Neural cell (in vitro differentiated cells): ENCODE results near the gene PTPDC1. TPM values are rescaled to one million over a fixed set of nuclear protein-coding genes. Genes with fewer than 3 reads are reported as not detected.

ENCODE experiments used
- H2AFZ ChIP-seq: fragments of 200-600, 300-800 bp; sonication (generic), shearing (Covaris generic); 2 replicates; pipeline ENCODE4 v1.6.0; 2014; ENCODE audit warnings: low read depth, mild to moderate bottlenecking, antibody characterized with exemption, low read length, moderate library complexity
- H3F3A ChIP-seq: fragments of 200-600 bp; shearing (Covaris generic); 2 replicates; pipeline ENCODE4 v1.6.1; 2016; ENCODE audit warnings: mild to moderate bottlenecking, moderate library complexity, mixed read lengths, antibody characterized with exemption, low read length; ENCODE audit not compliant: insufficient read depth, poor library complexity, severe bottlenecking
- H3K27ac ChIP-seq: fragments of 200-600, 300-800 bp; sonication (generic), shearing (Covaris generic); 2 replicates; pipeline ENCODE4 v1.5.1; 2014; ENCODE audit warnings: mild to moderate bottlenecking, low read length, moderate library complexity
- H3K27me3 ChIP-seq: fragments of 300-800, 200-600 bp; sonication (generic), shearing (Covaris generic); 2 replicates; pipeline ENCODE4 v1.6.0; 2014; ENCODE audit warnings: mild to moderate bottlenecking, low read depth, low read length, moderate library complexity; ENCODE audit not compliant: insufficient read depth
- H3K36me3 ChIP-seq: fragments of 300-800, 200-600 bp; sonication (generic), shearing (Covaris generic); 2 replicates; pipeline ENCODE4 v1.5.1; 2014; ENCODE audit warnings: mild to moderate bottlenecking, antibody characterized with exemption, low read length, moderate library complexity; ENCODE audit not compliant: insufficient read depth
- H3K4me2 ChIP-seq: fragments of 300-800, 200-600 bp; sonication (generic), shearing (Covaris generic); 2 replicates; pipeline ENCODE4 v1.6.0; 2014; ENCODE audit warnings: mild to moderate bottlenecking, low read length
- H3K4me3 ChIP-seq: fragments of 300-800, 200-600 bp; sonication (generic), shearing (Covaris generic); 2 replicates; pipeline ENCODE4 v1.5.1; 2014; ENCODE audit warnings: mild to moderate bottlenecking, low read length, moderate library complexity
- H3K79me2 ChIP-seq: fragments of 200-600 bp; shearing (Covaris generic); replicated peaks from 2 replicates; pipeline ENCODE4 v1.6.0; 2014; ENCODE audit warnings: mild to moderate bottlenecking, low read length, moderate library complexity; ENCODE audit not compliant: insufficient read depth
- H3K9ac ChIP-seq: fragments of 300-800, 200-600 bp; sonication (generic), shearing (Covaris generic); 2 replicates; pipeline ENCODE4 v1.6.1; 2016; ENCODE audit warnings: mild to moderate bottlenecking, low read length, mixed read lengths
- H3K9me2 ChIP-seq: fragments of 200-600 bp; shearing (Covaris generic); 2 replicates; pipeline ENCODE4 v1.6.1; 2016; ENCODE audit warnings: mild to moderate bottlenecking, low read length, mixed read lengths; ENCODE audit not compliant: insufficient read depth
- H3K9me3 ChIP-seq: fragments of 200-600, 300-800 bp; sonication (generic), shearing (Covaris generic); 2 replicates; pipeline ENCODE4 v1.6.1; 2016; ENCODE audit warnings: mild to moderate bottlenecking, mixed run types, low read length, moderate library complexity, mixed read lengths
- H4K20me1 ChIP-seq: fragments of 200-600 bp; shearing (Covaris generic); 2 replicates; pipeline ENCODE4 v1.6.1; 2016; ENCODE audit warnings: mild to moderate bottlenecking, mixed run types; ENCODE audit not compliant: insufficient read depth
- EP300 ChIP-seq: fragments of 450-650 bp; conservative IDR thresholded peaks from 2 replicates; pipeline ENCODE4 v1.6.1; 2014; ENCODE audit warnings: antibody characterized with exemption, mild to moderate bottlenecking, moderate library complexity; ENCODE audit not compliant: poor library complexity, severe bottlenecking
- EZH2 ChIP-seq: fragments of 200-600, 300-800 bp; shearing (Covaris generic), sonication (generic); IDR thresholded peaks from 2 replicates; pipeline ENCODE4 v1.6.1; 2014; ENCODE audit warnings: antibody characterized with exemption, low read length, borderline replicate concordance, mild to moderate bottlenecking; ENCODE audit not compliant: insufficient read depth, poor library complexity, severe bottlenecking
- MXI1 ChIP-seq: fragments of 450-650 bp; conservative IDR thresholded peaks from 2 replicates; pipeline ENCODE4 v1.6.1; 2014; ENCODE audit warnings: antibody characterized with exemption, mild to moderate bottlenecking; ENCODE audit not compliant: poor library complexity, severe bottlenecking
- POLR2AphosphoS5 ChIP-seq: IDR thresholded peaks from 2 replicates; pipeline ENCODE4 v1.6.1; 2012
- RAD21 ChIP-seq: fragments of 450-650 bp; conservative IDR thresholded peaks from 2 replicates; pipeline ENCODE4 v1.6.1; 2014; ENCODE audit warnings: antibody characterized with exemption, mild to moderate bottlenecking, moderate library complexity
- SMC3 ChIP-seq: fragments of 450-650 bp; conservative IDR thresholded peaks from 2 replicates; pipeline ENCODE4 v1.6.1; 2014; ENCODE audit warnings: antibody characterized with exemption, mild to moderate bottlenecking, moderate library complexity; ENCODE audit not compliant: poor library complexity
- TAF1 ChIP-seq: IDR thresholded peaks from 2 replicates; pipeline ENCODE4 v1.6.1; 2012; ENCODE audit warnings: low read depth
- polyA plus RNA-seq: library from polyadenylated mRNA; depleted of rRNA; stranded (reverse); fragments of >200 nt; gene quantifications from 2 replicates; pipeline ENCODE4 v1.2.3, GENCODE V29; 2014
- TF ChIP-seq, protein P1 (sequence below): IDR thresholded peaks from 2 replicates; pipeline ENCODE4 v1.6.1; 2012; ENCODE audit warnings: borderline replicate concordance
- TF ChIP-seq, protein P2 (sequence below): fragments of 450-650 bp; IDR thresholded peaks from 2 replicates; pipeline ENCODE4 v1.5.1; 2014; ENCODE audit warnings: antibody characterized with exemption, mild to moderate bottlenecking, moderate library complexity; ENCODE audit not compliant: poor library complexity, severe bottlenecking

Gene PTPDC1
- polyA plus RNA-seq, 1 donor from 2014 or later: 23.7 TPM

DNA sequence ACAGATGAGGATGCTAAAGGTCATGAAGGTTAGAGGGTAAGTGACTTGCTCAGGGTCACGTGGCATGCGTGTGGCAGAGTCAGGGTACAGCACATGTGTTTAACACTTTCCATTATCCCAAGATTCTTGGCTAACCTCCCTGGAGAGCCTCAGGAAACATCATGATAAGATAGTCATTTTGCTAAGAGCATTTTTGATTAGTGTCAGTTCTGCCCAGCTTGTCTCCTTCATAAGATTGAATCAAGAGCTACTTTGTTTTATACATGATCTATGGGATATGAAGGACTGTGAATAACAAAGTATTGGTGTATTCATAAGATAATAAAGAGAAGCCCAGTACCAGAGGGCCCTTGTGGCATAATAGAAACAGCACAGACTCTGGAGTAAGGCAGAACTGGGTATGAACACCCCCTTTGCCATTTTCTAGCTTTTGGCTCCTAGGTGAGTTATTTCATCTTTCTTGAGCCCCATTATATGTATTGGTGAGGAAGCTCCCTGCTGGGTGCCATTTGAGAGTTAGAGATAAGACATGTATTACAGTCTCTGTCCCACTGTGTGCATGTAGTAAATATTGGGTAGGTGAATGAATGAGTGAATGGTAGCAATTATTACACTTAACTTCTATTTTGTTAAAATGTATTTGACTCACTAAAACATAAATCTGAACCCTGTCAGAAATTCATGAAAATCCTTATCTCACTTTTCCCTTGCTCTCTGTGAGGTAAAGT, 16.1 kb downstream of the PTPDC1 start:
- peaks cover 10% of the 10 kb centered on the region for H3K36me3 ChIP-seq
- H3K9ac ChIP-seq: no peak overlapping the region
- no peaks in the 10 kb centered on the region for H3K27me3 ChIP-seq
- no peaks in the 10 kb centered on the region for H3F3A ChIP-seq
- H3K4me3 ChIP-seq: no peak overlapping the region
- H3K79me2 ChIP-seq: no peaks in the 10 kb centered on the region
- H2AFZ ChIP-seq: no peak overlapping the region
- H3K9me3 ChIP-seq: no peaks in the 10 kb centered on the region
- no peak overlapping the region for H3K27ac ChIP-seq
- TF ChIP-seq EZH2: no peak
- no peak for TF ChIP-seq MXI1
- TF ChIP-seq, protein P1, sequence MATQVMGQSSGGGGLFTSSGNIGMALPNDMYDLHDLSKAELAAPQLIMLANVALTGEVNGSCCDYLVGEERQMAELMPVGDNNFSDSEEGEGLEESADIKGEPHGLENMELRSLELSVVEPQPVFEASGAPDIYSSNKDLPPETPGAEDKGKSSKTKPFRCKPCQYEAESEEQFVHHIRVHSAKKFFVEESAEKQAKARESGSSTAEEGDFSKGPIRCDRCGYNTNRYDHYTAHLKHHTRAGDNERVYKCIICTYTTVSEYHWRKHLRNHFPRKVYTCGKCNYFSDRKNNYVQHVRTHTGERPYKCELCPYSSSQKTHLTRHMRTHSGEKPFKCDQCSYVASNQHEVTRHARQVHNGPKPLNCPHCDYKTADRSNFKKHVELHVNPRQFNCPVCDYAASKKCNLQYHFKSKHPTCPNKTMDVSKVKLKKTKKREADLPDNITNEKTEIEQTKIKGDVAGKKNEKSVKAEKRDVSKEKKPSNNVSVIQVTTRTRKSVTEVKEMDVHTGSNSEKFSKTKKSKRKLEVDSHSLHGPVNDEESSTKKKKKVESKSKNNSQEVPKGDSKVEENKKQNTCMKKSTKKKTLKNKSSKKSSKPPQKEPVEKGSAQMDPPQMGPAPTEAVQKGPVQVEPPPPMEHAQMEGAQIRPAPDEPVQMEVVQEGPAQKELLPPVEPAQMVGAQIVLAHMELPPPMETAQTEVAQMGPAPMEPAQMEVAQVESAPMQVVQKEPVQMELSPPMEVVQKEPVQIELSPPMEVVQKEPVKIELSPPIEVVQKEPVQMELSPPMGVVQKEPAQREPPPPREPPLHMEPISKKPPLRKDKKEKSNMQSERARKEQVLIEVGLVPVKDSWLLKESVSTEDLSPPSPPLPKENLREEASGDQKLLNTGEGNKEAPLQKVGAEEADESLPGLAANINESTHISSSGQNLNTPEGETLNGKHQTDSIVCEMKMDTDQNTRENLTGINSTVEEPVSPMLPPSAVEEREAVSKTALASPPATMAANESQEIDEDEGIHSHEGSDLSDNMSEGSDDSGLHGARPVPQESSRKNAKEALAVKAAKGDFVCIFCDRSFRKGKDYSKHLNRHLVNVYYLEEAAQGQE: no peak
- no peak for TF ChIP-seq POLR2AphosphoS5
- no peak for TF ChIP-seq EP300
- no peak for TF ChIP-seq RAD21
- TF ChIP-seq, protein P2, sequence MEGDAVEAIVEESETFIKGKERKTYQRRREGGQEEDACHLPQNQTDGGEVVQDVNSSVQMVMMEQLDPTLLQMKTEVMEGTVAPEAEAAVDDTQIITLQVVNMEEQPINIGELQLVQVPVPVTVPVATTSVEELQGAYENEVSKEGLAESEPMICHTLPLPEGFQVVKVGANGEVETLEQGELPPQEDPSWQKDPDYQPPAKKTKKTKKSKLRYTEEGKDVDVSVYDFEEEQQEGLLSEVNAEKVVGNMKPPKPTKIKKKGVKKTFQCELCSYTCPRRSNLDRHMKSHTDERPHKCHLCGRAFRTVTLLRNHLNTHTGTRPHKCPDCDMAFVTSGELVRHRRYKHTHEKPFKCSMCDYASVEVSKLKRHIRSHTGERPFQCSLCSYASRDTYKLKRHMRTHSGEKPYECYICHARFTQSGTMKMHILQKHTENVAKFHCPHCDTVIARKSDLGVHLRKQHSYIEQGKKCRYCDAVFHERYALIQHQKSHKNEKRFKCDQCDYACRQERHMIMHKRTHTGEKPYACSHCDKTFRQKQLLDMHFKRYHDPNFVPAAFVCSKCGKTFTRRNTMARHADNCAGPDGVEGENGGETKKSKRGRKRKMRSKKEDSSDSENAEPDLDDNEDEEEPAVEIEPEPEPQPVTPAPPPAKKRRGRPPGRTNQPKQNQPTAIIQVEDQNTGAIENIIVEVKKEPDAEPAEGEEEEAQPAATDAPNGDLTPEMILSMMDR: no peak
- no peak for TF ChIP-seq SMC3
- no peak for TF ChIP-seq TAF1
- H4K20me1 ChIP-seq: no peaks in the 10 kb centered on the region
- no peak overlapping the region for H3K4me2 ChIP-seq
- H3K9me2 ChIP-seq: no peaks in the 10 kb centered on the region

DNA sequence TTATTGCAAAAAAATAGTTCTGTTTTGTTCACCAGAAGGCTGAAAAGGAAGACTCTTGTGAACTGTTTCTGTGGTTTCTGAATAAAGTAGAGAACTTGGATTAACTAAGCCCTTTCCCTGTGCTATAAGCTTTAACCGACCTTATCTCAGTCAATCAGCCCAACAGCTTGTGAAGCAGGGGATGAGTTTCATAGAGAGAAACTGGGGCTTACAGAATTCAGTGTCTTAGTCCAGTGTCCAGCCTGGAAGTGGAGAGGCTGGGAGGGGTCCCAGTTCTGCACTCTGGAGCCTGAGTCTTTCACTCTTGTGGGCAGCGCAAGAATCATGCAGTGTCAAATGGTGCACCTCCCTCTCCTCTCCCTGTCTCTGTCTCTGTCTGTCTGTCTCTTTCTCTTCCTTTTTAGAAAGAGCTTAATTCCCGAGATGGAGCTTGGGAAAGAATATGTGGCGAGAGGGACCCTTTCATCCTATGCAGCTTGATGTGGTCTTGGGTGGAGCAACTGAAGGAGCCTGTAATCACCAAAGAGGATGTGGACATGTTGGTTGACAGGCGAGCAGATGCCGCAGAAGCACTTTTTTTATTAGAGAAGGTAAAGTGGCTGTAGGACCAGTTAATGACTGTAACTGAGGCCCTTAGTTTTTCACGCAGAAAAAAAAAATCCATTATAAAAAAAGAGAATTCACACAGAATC, 17.0 kb downstream of the PTPDC1 start:
- TF ChIP-seq MXI1 (no peak), SMC3 (no peak), EP300 (no peak), EZH2 (no peak), RAD21 (no peak), POLR2AphosphoS5 (no peak), TAF1 (no peak)
- TF ChIP-seq, protein P1: no peak
- TF ChIP-seq, protein P2: no peak
- H3K27ac ChIP-seq: no peak overlapping the region
- H3K79me2 ChIP-seq: no peaks in the 10 kb centered on the region
- H4K20me1 ChIP-seq: no peaks in the 10 kb centered on the region
- H3K36me3 ChIP-seq: peaks cover 9% of the 10 kb centered on the region
- H3K27me3 ChIP-seq: no peaks in the 10 kb centered on the region
- no peaks in the 10 kb centered on the region for H3K9me3 ChIP-seq
- H3K4me3 ChIP-seq: no peak overlapping the region
- H3K9me2 ChIP-seq: no peaks in the 10 kb centered on the region
- H3K9ac ChIP-seq: no peak overlapping the region
- H3K4me2 ChIP-seq: no peak overlapping the region
- H2AFZ ChIP-seq: no peak overlapping the region
- no peaks in the 10 kb centered on the region for H3F3A ChIP-seq
